GM10847 (cell line): ENCODE measurements around the gene ANAPC7.

Experiments
- POLR2A ChIP-seq: IDR thresholded peaks from 2 replicates; pipeline ENCODE4 v1.6.1; 2011; ENCODE audit not compliant: insufficient read length; ENCODE audit errors: extremely low read depth

The ANAPC7 gene, protein sequence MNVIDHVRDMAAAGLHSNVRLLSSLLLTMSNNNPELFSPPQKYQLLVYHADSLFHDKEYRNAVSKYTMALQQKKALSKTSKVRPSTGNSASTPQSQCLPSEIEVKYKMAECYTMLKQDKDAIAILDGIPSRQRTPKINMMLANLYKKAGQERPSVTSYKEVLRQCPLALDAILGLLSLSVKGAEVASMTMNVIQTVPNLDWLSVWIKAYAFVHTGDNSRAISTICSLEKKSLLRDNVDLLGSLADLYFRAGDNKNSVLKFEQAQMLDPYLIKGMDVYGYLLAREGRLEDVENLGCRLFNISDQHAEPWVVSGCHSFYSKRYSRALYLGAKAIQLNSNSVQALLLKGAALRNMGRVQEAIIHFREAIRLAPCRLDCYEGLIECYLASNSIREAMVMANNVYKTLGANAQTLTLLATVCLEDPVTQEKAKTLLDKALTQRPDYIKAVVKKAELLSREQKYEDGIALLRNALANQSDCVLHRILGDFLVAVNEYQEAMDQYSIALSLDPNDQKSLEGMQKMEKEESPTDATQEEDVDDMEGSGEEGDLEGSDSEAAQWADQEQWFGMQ

DNA sequence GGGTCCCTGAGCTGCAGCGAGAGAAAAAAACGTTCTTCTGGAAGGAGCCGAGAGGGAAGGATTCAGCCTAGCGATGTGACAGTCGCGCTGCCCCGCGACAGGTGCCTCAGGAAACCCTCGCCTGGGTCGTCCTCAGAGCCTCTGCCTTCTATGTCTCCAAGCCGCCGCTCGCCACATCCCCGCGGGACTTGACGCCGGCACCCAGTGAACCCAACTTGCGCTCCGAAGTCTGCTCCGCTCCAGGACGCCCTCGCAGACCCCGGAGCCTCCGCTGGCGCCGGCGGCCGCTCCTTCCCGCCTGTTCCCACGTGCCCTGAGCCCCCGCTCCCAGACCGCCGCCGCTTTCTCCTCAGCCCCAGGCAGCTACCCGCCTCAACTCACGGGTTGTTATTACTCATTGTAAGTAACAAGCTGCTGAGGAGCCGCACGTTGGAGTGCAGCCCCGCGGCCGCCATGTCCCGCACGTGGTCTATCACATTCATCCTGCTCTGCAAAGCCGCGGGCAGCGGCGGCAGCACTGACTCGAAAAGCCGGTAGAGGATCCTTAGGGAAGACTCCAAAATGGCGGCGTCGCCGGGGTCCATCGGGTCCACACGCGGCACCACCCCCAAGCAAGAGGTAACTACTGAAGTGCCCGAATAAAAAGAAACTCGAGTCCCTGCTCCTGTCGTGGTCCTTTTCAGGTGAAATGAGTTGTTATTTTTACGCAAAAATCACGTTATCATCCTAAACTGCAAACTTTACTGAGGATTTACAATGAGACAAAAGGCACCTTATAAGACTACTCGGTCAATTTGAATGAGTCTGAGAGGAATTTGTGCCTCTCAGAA lies at the start of gene ANAPC7:
ANAPC7 (minus strand) TSS at position 563 of the 830 bp plus-strand sequence; CDS start at position 482, 81 bp downstream.
- TF ChIP-seq POLR2A, result peak; percentile 86

DNA sequence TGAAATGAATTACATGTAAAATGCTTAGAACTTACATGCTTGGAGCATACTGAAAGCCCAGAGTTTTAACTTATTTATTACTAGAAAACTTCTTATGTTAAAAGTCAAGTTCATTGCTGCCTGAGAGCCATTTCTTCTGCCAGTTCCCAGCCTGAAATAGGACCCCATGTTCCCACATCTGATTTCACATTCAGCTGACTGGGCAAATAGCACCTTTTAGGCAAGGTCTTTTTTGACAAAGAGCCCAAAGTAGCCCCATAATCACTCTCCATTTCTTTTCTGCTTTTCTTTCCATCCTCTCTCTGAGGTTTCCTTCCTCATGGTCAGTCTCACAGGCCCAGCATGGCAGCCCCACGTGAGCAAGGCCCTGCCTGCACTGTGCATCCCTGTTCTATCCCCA lies 47.8 kb upstream of the ANAPC7 start:
- no peak for TF ChIP-seq POLR2A

DNA sequence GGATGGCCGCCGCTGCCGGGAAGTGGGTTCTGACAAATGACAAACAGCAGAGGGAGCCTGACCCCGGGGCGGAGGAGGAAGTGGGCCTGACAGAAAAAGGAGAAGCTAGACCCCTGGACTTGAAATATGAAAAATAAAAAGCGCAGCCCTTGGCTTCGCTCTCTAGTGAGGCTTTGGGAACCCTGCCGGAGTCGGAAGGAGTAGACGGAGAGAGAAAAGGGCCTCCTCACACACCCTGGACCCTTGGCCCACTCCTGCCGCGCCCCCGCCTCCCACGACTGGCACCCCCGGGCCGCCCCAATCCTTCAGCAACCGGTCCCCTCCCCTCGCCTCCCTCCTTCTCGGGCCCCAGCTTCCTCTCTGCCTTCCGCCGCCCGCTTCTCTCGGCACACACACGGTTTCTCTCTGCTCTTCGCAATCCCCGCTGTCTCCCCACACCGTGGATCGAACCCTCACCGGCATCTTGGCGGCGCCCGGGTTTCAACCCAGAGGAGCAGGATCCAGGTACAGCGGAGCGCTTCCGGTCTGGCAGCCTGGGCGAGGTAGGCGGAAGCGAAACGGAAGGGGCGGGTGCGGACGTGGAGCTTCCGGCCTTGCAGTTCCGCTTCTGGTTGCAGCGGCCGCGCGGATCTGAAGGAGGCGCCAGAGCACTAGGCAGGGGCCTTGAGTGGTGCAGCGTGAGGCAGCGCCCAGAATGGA lies 46.4 kb upstream of the ANAPC7 start, which contains the start of gene ARPC3:
ARPC3 (minus strand) TSS at position 539 of the 699 bp plus-strand sequence; CDS start at position 462, 77 bp downstream.
- TF ChIP-seq POLR2A, result peak; percentile 57

- no peak for TF ChIP-seq POLR2A
Observed at GRCh38 chr12:110444455-110444854, 40.9 kb upstream of the ANAPC7 start.

GRCh38 chr12:110436231-110436630 lies 32.7 kb upstream of the ANAPC7 start:
- no peak for TF ChIP-seq POLR2A

GRCh38 chr12:110431957-110432587 lies 28.6 kb upstream of the ANAPC7 start:
- TF ChIP-seq POLR2A, result no peak

GRCh38 chr12:110426406-110426805 lies 22.9 kb upstream of the ANAPC7 start:
- no peak for TF ChIP-seq POLR2A

- TF ChIP-seq POLR2A, result no peak
Observed at GRCh38 chr12:110424237-110424636, 20.7 kb upstream of the ANAPC7 start.

DNA sequence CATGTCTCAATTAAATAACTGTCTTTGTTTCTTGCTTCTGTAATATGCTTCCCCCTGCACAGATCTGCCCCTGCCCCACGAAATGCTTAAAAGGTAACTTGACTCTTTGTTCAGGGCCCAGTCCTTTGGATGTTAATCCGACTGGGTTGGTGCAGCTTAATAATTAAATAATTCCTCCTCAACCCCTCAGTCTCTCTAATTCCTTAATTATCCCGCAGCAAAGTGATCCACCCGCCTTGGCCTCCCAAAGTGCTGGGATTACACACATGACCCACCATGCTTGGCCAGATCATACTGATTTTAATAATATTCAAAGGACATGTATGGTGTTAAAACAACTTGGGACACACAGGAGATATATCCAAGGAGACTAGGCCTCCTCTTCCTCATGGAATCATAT lies 18.2 kb upstream of the ANAPC7 start:
- no peak for TF ChIP-seq POLR2A

GRCh38 chr12:110421159-110421661 lies 17.7 kb upstream of the ANAPC7 start:
- TF ChIP-seq POLR2A, result no peak

GRCh38 chr12:110403976-110404682 lies 621 bp upstream of the ANAPC7 start:
- no peak for TF ChIP-seq POLR2A

DNA sequence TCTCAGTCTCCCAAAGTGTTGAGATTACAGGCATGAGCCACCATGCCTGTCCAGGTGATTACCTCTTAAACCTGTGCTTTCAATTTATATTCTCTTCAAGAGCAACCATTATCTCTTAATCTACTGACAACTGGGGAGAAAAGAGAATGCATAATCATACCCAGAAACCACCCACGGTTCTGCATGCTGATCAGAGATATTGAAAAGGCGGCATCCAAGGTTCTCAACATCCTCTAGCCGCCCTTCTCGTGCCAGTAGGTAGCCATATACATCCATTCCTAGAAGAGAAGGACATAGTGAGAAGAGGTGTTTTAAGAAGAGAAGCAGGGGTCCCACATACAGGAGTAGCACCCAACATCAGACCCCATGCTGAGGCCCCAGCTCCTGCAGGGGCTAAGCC lies 20.8 kb downstream of the ANAPC7 start:
- no peak for TF ChIP-seq POLR2A

DNA sequence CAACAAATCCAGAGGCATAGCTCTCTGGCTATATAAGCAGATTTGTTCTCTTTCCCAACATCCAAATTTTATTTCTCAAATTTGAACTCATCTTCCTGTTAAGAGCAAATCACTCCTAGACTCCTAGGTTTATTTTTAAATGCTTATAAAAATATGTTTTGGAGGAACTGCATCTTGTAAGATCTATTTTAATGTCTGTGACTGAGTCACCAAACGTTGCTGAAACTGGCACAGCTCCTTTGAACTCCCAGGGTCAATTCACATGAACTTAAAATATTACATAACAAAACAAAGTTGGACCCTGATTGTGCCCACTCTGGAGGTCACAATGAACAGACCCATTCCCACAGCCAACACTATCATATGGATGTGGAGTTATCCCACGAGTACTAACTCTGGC lies 23.9 kb downstream of the ANAPC7 start:
- no peak for TF ChIP-seq POLR2A

DNA sequence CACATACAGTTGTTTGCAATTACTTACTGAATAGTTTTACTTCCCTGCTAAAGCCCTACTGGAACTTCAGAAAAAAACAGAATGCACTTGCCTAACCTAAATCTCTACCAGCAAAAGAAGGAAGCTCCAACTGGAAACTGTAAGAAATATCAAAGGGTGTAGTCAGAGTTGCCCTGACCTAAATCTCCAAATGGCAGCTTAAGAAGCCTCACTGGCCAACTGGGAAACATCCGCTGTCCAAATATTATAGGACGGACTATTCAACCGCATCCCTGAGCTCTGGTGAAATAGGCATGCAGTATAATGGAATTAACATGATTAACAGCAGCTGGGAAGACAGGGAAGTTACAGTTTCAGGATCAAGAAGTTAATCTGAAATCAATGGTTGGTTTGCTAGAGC lies 24.3 kb downstream of the ANAPC7 start:
- no peak for TF ChIP-seq POLR2A

DNA sequence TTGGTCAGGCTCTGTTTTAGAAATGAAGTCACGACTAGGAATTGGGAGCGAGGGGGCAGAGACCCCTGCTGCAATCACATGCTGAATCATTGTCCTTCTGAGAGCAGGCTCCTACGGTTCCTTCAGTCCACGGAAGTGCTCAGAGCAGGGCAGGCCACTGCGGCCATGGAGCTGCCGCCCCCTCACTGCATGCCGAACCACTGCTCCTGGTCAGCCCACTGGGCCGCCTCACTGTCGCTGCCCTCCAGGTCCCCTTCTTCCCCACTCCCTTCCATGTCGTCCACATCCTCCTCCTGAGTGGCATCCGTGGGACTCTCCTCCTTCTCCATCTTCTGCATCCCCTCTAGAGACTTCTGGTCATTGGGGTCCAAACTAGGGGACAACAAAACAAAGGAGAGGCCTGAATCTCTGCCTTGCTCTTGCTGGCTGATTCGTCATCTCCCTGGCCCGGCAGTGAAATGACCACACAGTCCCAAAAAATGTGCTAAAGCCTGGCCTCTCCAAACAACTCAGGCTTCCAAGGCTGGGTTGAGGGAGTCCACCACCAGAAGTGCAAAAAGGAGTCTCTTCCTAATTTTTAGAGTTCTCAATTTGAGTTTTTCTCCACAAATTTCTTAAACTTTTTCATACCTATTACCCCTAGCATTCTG lies 29.4 kb downstream of the ANAPC7 start:
- no peak for TF ChIP-seq POLR2A
